HG03045 (cell line): ENCODE measurements around the gene CORIN.

Source experiments
- ATAC-seq: cut with Tn5 transposase; IDR thresholded peaks from one replicate; pipeline ENCODE4 v1.9.1; 2021; ENCODE audit warnings: mild to moderate bottlenecking, moderate library complexity; ENCODE audit not compliant: unreplicated experiment

Gene CORIN

DNA sequence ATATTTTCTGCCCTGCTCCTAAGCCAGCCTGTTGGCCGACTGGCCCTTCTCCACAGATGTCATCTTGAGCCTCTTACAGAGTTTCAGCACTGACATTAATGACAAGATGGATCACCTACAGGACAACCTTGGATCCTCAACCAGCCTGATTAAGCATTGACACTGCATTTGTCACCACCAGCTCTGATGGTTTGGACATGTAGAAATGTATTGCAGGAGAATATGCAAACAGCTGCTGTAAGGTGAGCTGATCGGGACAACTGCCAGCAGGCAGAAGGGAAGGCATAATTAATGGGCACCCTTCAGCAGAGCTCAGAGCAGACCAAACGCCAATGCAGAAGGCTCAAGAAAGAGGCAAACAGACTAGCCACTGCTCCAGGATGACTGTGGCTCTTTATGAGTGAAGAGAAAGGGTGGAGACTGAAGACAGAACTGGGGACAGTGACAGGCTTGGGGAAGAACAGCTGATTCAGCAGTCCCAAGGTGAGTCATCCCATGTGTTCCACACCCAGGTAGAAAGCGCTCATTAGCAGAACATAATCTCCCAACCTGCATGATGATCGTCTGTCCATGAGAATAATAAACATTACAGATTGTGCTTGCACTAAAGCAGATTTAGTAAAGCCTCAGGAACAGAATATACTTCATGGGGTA is 6.7 kb downstream of the CORIN start:
- ATAC-seq: no peak

DNA sequence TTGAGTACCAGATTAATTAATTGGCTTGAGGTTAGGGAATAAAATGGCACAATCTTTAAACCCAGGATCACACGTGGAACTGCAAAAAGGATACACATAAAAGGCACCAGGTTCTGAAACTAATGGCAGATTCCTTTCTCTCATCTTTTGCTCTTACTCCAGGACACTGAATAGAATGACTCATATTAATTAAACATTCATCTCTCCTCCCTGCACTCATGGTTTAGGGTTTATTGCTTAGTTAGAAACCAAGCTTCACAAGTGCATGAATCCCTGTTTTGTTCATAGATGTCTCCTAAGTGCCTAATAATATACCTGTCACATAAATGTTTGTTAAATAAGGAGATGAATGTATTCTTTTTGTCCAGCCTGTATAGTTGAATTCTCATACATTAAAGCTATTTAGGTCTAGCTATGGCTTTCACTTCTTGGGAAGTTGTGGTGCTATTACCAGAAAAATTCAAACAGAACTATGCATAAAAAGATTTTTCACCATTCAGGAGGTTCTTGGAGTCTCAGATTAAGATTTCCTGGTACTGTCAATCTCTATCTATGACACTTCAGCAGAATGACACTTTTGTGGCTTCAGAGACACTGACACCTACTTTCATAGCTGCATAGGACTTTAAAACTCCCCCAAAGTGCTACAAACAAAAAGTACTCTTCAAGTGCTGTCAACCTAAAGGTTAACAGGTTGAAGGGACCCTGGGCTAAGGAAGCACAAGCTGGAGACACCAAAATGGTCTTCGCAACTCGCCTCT is 7.4 kb downstream of the CORIN start:
- no peak for ATAC-seq

DNA sequence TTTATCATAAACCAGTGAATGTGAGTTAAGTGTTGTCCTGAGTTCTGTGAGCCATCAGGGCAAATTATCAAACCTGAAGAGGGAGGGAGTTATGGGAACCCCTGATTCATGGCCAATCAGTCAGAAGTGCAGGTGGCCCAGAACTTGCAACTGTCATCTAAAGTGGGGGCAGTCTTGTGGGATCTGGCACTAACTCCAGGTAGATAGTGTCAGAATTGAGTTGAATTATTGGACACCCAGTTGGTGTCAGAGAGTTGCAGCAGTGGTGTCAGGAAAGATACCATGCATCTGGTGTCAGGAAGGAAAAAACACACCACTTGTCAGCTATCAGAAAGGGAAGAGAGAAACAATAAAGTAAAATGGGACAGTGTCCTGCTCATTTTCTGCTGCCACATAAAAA is 8.4 kb downstream of the CORIN start:
- no peak for ATAC-seq

DNA sequence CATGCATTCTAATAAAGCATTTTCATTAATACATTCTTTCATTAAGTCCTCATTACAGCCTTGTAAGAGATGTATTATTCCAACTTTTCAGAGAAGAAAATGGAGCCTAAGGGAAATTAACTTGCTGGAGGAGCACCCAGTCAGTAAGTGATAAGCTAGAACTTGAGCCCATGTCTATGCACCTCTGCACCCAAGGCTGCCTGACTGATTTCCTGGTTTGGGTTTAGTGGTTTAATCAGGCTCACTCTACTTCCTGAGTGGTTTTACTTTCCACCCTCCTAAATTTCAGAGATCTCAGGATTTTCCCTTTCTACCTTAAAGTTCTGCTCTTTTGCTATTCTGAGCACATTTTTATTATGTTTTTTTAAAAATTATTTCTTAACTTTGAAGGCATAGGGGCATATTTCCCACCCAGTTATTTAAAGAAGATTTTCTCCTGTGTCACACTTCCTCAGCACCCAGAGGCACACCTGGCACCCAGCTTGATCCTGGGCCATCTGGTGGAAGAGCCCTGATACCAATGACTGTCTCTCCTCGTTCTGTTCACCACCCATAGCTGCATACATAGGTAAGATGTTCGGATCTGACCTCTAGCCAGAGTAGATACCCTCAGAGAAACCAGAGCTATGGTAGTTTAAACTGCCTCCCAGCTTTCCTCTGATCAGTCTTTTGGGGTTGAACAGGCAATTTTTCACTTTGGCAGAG is 10.4 kb downstream of the CORIN start:
- no peak for ATAC-seq

DNA sequence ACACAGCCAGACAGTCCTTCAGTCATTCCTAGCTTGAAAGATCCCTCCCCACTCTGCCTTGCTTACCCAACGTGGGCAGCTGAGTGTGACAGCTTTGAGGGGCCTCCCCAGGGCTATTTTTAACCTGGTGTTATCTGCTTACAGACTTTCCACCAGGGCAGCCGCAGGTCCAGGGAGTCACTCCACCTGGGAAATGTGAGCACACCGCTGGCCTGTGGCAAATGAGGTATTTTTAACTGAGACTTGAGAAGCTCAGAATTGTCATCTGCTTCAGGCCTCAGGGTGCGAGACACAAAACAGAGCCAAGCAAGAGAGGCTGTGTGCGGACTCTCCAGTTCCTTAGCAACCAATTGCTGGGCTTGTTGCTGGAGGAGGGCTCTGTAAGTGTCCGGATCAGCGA is 13.0 kb downstream of the CORIN start:
- ATAC-seq: no peak

DNA sequence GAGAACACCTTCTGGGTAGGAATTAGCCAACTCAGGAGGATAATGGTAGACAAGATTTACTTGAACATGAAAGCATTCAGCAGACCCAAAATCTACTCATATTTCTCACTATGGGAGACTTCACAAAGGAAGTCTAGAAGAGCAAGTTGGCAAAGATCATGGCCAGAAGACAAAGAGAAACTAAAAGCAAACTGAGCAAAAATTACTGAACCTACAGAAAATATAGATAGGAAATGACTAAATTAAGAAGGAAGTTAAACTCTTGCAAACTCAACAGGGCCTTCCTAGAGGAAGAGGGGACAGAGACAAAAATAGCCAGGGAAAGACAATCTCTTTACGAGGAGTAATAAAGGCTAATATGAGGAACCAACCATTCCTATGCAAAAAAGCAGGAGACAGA is 18.7 kb downstream of the CORIN start:
- no peak for ATAC-seq

DNA sequence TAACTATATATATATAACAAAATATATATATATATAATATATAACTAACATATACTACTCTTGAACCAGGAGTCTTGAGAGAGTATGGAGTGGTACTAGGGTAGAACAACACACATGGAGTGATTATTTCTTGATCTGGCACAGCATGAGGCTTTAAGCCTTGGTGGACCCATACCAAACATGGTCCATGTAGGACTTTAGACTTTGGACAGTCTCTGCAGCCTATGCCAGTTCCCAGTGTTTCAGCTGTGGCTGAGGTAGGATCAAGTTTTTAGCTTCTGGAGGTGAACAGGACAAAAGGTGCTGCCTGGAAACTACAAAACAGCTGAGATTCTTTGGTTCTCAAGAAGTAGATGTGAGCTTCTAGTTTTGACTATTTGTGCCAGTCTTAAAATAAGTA is 20.6 kb downstream of the CORIN start:
- ATAC-seq: no peak

DNA sequence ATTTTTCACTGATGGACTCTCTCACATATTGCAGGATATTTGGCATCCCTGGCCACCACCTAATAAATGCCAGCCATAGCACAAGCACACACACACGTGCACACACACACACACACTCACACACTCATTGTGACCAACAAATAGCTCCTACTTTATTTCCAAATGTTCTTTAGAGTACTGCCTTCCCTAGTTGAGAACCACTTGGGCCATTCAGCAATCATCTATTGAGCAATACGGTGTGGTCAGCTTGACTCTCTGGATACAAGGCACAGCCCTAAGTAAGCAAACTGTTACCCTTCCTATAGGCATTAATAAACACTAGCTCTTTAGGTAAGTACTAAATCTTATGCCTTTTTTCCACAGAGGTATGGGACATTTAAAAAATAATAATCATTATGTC is 21.1 kb downstream of the CORIN start:
- no peak for ATAC-seq

DNA sequence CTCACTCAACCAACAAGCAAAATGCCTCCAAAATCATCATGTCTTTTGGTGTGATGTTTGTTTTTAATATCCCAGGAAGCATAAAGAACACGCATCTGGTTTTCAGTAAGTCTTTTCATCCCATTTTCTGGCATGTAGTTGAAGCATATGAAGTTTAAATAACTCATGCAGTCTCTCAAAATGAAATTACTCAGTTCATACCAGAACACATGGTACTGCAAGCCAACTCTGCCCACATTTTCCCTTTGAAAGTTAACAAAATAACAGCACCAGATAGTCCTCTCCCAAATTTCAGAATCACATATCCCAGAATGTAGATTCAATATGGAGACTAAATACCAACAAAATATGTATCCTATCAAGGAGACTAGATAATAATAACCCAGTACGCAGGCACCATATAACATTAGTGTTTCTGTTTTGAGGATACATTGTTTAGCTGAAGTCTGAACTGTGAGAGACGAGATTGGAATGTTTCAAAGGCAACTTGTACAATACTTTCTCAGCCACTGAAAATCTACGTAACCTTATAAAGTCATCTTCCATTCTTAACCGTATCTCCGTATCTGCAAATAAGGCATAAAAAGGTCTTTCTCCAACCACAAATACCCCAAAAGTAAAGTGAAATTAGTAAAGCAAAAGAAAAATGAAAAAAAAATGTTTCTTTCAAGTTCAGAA is 23.1 kb downstream of the CORIN start:
- ATAC-seq: no peak

DNA sequence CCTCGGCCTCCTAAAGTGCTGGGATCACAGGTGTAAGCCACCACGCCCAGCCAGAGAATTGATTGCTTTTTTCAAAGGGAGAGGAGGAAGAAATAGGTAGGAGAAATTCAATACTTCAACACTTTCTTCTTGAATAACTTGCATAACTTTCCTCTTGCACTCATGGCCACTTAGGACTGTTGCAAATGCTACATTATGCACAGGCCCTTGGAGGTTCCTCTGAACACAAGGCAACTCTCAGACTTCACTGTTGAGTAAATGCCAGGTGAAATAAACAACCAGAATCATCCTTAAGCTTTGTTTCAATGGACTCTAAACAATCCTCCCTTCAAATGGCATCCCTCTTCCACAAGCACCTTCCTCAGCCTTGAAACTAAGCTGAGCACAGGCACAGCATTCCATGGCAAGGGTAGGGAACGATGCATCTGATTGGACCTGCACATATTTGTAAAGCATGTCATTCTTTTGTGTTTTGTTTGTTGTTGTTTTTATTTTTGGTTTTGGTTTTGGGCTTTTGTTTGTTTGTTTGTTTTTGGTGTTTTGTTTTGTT is 28.1 kb downstream of the CORIN start:
- ATAC-seq: no peak

DNA sequence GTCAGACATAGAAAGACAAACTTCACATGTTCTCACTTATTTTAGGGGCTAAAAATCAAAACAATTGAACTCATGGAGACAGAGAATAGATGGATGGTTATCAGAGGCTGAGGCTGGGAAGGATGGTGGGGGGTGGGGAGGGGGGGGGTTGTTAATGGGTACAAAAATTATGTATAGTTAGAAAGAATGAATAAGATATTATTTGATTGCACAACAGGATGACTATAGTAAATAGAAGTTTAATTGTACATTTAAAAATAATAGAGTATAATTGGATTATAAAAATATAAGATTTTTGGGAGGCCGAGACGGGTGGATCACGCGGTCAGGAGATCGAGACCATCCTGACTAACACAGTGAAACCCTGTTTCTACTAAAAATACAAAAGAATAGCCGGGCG is 33.3 kb downstream of the CORIN start:
- no peak for ATAC-seq

DNA sequence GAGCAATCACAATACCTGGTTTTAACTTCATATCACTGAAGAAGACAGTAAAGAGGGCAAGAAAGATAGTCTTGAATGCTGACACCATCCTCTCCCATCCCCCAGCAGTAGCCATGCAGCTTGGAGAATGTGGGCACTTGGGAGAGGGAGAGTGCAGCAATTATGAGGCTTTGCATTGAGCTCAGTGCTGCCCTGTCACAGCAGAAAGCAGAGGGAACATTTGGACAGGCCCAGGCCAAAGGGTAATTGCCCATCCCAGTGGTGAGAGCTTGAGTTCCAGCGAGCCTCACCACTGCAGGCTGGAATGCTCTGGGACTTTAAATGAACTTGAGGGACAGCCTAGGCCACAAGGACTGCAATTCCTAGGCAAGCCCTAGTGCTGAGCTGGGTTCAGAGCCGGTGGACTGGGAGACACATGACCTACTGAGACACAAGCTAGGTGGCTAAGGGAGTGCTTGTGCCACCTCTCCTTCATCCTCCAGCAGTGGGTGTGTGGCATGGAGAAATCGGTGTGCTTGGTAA is 36.3 kb downstream of the CORIN start:
- ATAC-seq: no peak

DNA sequence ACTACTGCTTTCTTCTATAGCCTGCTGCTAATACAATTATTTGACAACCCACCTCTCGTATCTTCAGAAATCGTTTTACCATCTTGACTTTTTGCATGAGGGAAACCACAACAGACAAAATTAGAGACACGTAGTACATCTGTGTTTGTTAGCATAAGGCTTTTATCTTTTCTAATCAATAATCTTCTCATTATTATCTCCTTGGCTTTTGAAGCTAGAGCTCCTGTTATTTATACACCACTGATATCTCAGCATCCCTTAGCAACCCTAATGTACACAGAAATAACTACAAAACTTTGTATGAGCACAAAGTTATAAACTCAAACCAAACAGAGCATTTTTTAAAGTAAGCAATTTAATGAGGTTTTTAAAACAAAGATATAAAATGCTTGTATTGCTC is 39.7 kb downstream of the CORIN start:
- ATAC-seq: no peak

DNA sequence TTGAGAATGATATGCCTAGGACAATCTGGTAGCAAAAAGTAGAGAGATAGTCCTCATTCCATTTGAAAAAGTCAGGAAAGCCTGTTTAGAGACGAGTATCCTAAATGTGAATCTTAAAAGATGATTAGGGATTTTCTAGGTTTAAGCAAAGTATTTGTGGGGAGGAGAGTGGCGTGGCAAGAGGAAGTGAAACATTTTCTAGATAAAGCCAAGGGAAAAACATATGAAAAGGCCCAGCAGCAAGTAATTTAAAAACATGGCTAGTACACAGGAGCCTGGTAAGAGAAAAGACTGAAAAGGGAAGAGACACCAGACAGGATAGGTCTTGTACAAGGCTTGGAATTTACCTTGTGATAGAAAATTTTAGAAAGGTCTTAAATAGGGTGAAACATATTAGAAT is 45.9 kb downstream of the CORIN start:
- no peak for ATAC-seq

DNA sequence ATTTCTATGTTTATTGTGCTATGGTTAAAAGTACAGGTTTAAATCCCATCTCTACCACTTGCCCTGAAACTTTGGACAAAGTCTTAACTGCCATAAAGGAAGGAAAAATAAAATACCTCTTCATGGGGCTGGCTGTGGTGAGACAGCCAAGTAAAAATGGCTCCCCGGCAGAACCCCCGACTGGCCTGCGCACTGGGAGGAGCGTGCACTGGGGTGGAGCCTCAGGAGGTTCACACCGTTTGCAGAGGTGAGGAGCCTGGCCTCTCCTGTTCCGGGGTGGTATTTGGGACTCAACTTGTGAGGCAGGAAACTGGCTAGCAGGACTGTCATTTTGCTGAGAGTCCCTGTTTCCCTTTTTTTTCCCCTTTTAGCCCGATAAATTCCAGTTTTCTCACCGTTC is 47.8 kb downstream of the CORIN start:
- no peak for ATAC-seq

DNA sequence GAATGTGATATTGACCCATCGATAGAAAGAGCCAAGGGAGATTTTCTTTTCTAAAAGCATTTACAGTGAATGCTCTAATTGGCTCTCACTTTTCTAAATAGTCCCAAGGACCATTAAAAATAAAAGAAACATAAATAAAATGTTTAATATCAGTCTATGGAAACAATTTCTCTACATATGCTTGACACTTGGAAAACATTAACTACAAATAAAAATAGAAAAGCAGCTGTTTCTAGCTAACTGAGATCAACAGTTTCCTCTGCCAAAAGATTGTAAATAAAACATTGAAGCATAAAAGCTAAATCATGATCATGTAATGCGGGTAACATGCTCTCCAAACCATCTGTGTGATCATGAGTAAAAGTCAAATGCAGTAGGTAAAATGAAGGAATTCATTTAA is 49.7 kb downstream of the CORIN start:
- ATAC-seq: no peak

DNA sequence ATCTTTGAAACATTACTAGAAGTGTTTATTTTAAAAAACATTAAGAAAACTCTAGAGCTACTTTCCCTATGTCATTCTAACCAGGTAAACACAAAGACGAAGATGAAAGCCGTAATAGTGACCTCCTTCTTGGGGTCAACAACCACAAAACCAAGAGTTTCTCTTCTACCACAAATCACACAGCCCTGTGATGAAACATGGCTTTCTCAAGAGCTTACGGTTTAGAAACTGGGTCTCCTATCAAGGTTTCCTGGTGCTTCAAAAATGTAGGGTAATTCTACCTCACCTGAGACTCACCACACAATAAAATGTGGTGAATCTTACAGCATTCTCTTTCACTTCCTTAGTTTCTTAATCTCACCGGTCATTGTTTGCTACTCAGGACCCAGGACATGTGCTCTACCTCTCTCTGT is 50.9 kb downstream of the CORIN start:
- no peak for ATAC-seq

DNA sequence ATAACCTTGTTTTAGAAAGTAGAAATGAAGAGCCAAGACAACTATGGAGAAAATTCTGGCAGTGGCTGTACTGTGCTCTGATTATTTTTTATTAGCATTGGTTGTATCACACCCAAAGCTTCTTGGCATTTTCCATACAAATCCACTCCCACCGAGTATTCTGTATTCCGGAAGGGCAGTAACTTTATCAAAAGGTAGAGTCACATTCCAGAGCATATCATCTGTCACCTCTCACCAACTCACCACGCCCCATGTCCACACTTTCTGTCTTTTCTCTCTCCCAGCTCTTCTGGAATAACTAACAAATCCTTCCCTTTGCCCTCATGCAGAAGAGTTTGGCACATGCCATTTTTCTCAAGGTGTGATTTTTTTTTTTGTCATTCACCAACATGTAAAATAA is 52.7 kb downstream of the CORIN start:
- ATAC-seq: no peak

DNA sequence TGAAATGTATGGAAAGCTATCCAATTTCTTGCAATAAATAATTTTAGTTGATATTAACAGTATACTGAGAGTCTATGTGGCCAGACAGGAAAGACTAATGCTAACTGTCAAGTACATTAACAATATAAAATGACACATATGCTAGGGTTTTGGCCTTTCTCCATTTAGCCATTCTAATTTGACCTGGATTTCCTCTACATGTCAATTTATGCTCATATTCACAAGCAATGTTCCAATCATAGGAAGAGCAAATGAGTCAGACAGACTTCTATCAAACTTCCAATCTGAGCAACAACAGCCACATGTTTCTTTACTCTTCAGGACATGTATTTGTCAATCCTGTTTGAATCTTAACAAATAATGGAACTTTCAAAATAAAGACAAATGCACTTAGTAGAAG is 53.6 kb downstream of the CORIN start:
- ATAC-seq: no peak

DNA sequence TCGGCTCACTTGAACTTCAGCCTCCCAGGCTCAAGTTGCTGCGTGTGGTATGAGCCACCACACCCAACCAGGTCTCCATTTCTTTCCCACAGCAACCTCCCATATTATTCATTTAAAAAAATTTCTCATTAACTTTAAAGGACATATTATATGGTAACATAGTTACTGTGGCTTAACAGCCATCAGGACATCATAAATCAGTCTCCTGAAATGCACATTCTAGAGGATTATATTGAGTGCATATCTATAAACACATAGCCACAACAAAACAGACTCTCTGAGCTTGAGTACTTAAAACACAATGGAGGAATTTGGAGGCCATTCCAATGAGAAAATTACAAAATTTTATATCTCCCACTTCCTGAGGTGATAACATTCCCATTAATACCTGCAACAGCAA is 61.5 kb downstream of the CORIN start:
- ATAC-seq: no peak

DNA sequence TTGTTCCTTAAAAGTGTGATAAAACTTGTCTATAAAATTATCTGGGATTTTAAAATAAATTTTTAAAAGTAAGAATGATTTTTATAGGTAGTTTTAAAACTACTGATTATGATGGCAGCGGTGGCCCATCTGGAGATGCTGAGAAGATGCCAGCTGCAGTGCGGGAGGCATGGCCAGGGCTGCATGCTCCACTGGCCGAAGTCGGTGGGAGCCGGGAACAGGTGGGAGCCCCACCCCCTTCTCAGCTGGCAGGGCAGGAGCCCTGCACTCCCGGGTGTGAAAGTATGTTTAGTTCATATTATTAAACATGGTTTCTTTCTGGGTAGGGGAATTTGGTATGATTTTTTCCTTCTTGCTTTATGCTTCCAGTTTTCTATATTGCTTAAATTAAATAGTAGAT is 63.8 kb downstream of the CORIN start:
- no peak for ATAC-seq
